NT2/D1 (cell line): ENCODE results near the gene GNA15.

Experiments used
- YY1 ChIP-seq: IDR thresholded peaks from 2 replicates; pipeline ENCODE4 v1.6.1; 2011; ENCODE audit not compliant: insufficient read length, insufficient read depth
- ZNF274 ChIP-seq: IDR thresholded peaks from 2 replicates; pipeline ENCODE4 v1.6.1; 2011; ENCODE audit warnings: mild to moderate bottlenecking, low read depth, low read length

GRCh38 chr19:3179739-3180293 lies 44.0 kb downstream of the GNA15 start:
- TF ChIP-seq ZNF274: no peak
- no peak for TF ChIP-seq YY1
